HepG2 (cell line): Measurements from ENCODE around the gene MEF2D. TPM values are rescaled to one million over a fixed set of nuclear protein-coding genes. Genes with fewer than 3 reads are reported as not detected.

ENCODE experiments used
- ATAC-seq: fragments of 200-7000 bp; cut with Tn5 transposase; 3 replicates; pipeline ENCODE4 v1.9.1; 2020; ENCODE audit warnings: mild to moderate bottlenecking, moderate library complexity
- BruUV-seq: library from RNA; stranded (reverse); fragments of 400-500 nt; replicated peaks from 2 replicates; lab custom pipeline; 2021; lab: Mats Ljungman, UMichigan
- CTCF ChIA-PET: fragments of 300-600 bp; formaldehyde crosslinking; extraction: SDS; loops from one replicate; lab custom pipeline; 2021; ENCODE audit warnings: low total read pairs, inconsistent platforms, low intra/inter-chr PET ratio; lab: Yijun Ruan, JAX
- POLR2A ChIA-PET: fragments of 350-600 bp; sonication (Branson Sonifier 250); formaldehyde crosslinking; loops from one replicate; lab custom pipeline; 2020; ENCODE audit warnings: antibody characterized with exemption, inconsistent platforms; lab: Yijun Ruan, JAX
- DNase-seq: peaks from one replicate; pipeline ENCODE4 v3.0.0-alpha.2; 2015; ENCODE audit warnings: low spot score
- FAIRE-seq: peaks from 3 replicates; lab custom pipeline; 2011; peaks lifted over from hg19 to GRCh38; lab: Jason Lieb, UNC
- H2AFZ ChIP-seq: one replicate; pipeline ENCODE4 v1.6.1; 2011; ENCODE audit warnings: low read length, inconsistent platforms
- H3K27ac ChIP-seq: fragments of 300-600 bp; 3 replicates; pipeline ENCODE4 v1.8.0; 2011; ENCODE audit warnings: mixed run types, mild to moderate bottlenecking, mixed read lengths, low read length, inconsistent platforms; ENCODE audit not compliant: insufficient read depth; ENCODE audit errors: extremely low read length
- H3K27me3 ChIP-seq, 2 experiments: fragments of 200-600 bp in 1 of 2; 2 replicates in 1 of 2; 3 replicates in 1 of 2; pipeline versions ENCODE4 v1.6.0 to v1.8.0; 2011; ENCODE audit warnings: low read length in 2 of 2, mild to moderate bottlenecking in 2 of 2, moderate library complexity in 2 of 2, inconsistent platforms in 1 of 2; ENCODE audit not compliant: insufficient read depth in 2 of 2, control insufficient read depth in 1 of 2
- H3K36me3 ChIP-seq, 2 experiments: fragments of 200-600 bp in 1 of 2; replicated peaks in 1 of 2; 2 replicates in 1 of 2; 3 replicates in 1 of 2; pipeline versions ENCODE4 v1.5.1 to v1.8.0; 2011; ENCODE audit warnings: low read length in 2 of 2, inconsistent platforms in 1 of 2; ENCODE audit not compliant: insufficient read depth in 2 of 2, control insufficient read depth in 1 of 2
- H3K4me1 ChIP-seq: 2 replicates; pipeline ENCODE4 v1.5.1; 2012; ENCODE audit warnings: low read length, inconsistent platforms; ENCODE audit not compliant: insufficient read depth
- H3K4me2 ChIP-seq: 2 replicates; pipeline ENCODE4 v1.6.0; 2011; ENCODE audit warnings: low read depth, low read length, inconsistent platforms
- H3K4me3 ChIP-seq, 3 experiments: fragments of 200-600 bp in 1 of 3; sonication (generic), shearing (Covaris generic) in 1 of 3; replicated peaks in 1 of 3; 2 replicates each; pipeline ENCODE4 v1.5.1; 2011 to 2016; ENCODE audit warnings: low read length in 3 of 3, inconsistent platforms in 2 of 3, low read depth in 2 of 3, mild to moderate bottlenecking in 2 of 3, control low read depth in 1 of 3, mixed read lengths in 1 of 3; ENCODE audit not compliant: insufficient read depth in 1 of 3
- H3K79me2 ChIP-seq: one replicate; pipeline ENCODE4 v1.6.1; 2011; ENCODE audit warnings: low read length, inconsistent platforms; ENCODE audit not compliant: insufficient read depth
- H3K9ac ChIP-seq: 2 replicates; pipeline ENCODE4 v1.6.0; 2011; ENCODE audit warnings: mild to moderate bottlenecking, low read depth, low read length, inconsistent platforms; ENCODE audit not compliant: insufficient read depth
- H3K9me3 ChIP-seq: 2 replicates; pipeline ENCODE4 v1.5.1; 2012; ENCODE audit warnings: mild to moderate bottlenecking, low read length
- H4K20me1 ChIP-seq: 2 replicates; pipeline ENCODE4 v1.6.0; 2011; ENCODE audit warnings: inconsistent platforms, mild to moderate bottlenecking, low read length, moderate library complexity; ENCODE audit not compliant: insufficient read depth
- IKZF4 ChIP-seq: sonication (generic); formaldehyde crosslinking; IDR thresholded peaks from 2 replicates; pipeline ENCODE4 v1.5.1; 2020; ENCODE audit warnings: borderline replicate concordance, mild to moderate bottlenecking, low read depth, missing genetic modification reagents; ENCODE audit errors: not compliant biosample characterization
- KLF9 ChIP-seq: IDR thresholded peaks from 2 replicates; pipeline ENCODE4 v1.6.1; 2016; ENCODE audit warnings: low read depth
- NFKBIZ ChIP-seq: IDR thresholded peaks from 2 replicates; pipeline ENCODE4 v1.6.1; 2018; ENCODE audit warnings: missing genetic modification reagents, missing compliant biosample characterization
- RXRB ChIP-seq: IDR thresholded peaks from 2 replicates; pipeline ENCODE4 v1.6.1; 2016; ENCODE audit warnings: borderline replicate concordance, missing genetic modification reagents, missing compliant biosample characterization
- SP4 ChIP-seq: sonication (generic); formaldehyde crosslinking; IDR thresholded peaks from 2 replicates; pipeline ENCODE4 v1.8.1; 2023; ENCODE audit warnings: mild to moderate bottlenecking, missing genetic modification reagents
- TBP ChIP-seq: sonication (generic); formaldehyde crosslinking; IDR thresholded peaks from 2 replicates; pipeline ENCODE4 v1.5.0; 2020; ENCODE audit warnings: missing genetic modification reagents
- TCF7 ChIP-seq: sonication (generic); IDR thresholded peaks from 2 replicates; pipeline ENCODE4 v1.6.1; 2016; ENCODE audit warnings: antibody characterized with exemption, low read depth
- ZFP41 ChIP-seq: sonication (generic); formaldehyde crosslinking; IDR thresholded peaks from 2 replicates; pipeline ENCODE4 v1.4.0; 2020; ENCODE audit warnings: mild to moderate bottlenecking, missing genetic modification reagents, borderline replicate concordance
- WGBS: methylation state at CpG from one replicate; pipeline ENCODE4 v1.1.6; 2017; ENCODE audit warnings: low lambda C conversion rate; 5-methylcytosine and 5-hydroxymethylcytosine counted together
- in situ Hi-C: cut with HindIII; loops from 2 replicates; pipeline ENCODE4 v1.10.0; 2017; ENCODE audit warnings: low pct_unique_long_range_greater_than_20kb; ENCODE audit not compliant: extremely low pct_ligation_motif_present
- intact Hi-C: fragments of 100-400 bp; cut with micrococcal nuclease; formaldehyde crosslinking; loops from one replicate; pipeline ENCODE4 v1.10.0; 2022; ENCODE audit not compliant: unreplicated experiment
- polyA plus RNA-seq, 8 experiments: library from polyadenylated mRNA; depleted of rRNA in 3 of 8; stranded (reverse) in 7 of 8; unstranded in 1 of 8; fragments of >200 nt; fragmentation: Illumina TruSeq in 4 of 8; extraction: Trizol in 4 of 8; gene quantifications; 2 replicates each; pipeline versions ENCODE4 v1.2.1 to v1.2.3, GENCODE V29; 2011 to 2016; ENCODE audit warnings: low read depth in 4 of 8, missing spikeins in 1 of 8, mixed read lengths in 1 of 8; ENCODE audit not compliant: insufficient read depth in 1 of 8
- total RNA-seq, 5 experiments: library from RNA; depleted of rRNA; stranded (reverse); fragments of >200 nt; fragmentation: Illumina TruSeq; extraction: Trizol; gene quantifications; 2 replicates each; pipeline ENCODE4 v1.2.3, GENCODE V29; 2016; ENCODE audit warnings: low read depth in 1 of 5
- TF ChIP-seq, protein P1 (sequence below): IDR thresholded peaks from 2 replicates; pipeline ENCODE4 v1.6.1; 2016; ENCODE audit warnings: missing biosample characterization, missing genetic modification reagents, low read depth
- TF ChIP-seq, protein P2 (sequence below): sonication (generic); formaldehyde crosslinking; IDR thresholded peaks from one replicate; pipeline ENCODE4 v1.5.1; 2020; ENCODE audit warnings: mild to moderate bottlenecking, missing genetic modification reagents; ENCODE audit errors: not compliant biosample characterization
- TF ChIP-seq, protein P3 (sequence below): sonication (generic); formaldehyde crosslinking; IDR thresholded peaks from 2 replicates; pipeline ENCODE4 v1.4.0; 2020; ENCODE audit warnings: missing genetic modification reagents, borderline replicate concordance

MEF2D gene
- total and polyA plus RNA-seq, 2 of the 13 experiments (the other 11 are each of a cell fraction or from before 2014, with no cell fraction given), result 1.6 to 3.9 TPM

DNA sequence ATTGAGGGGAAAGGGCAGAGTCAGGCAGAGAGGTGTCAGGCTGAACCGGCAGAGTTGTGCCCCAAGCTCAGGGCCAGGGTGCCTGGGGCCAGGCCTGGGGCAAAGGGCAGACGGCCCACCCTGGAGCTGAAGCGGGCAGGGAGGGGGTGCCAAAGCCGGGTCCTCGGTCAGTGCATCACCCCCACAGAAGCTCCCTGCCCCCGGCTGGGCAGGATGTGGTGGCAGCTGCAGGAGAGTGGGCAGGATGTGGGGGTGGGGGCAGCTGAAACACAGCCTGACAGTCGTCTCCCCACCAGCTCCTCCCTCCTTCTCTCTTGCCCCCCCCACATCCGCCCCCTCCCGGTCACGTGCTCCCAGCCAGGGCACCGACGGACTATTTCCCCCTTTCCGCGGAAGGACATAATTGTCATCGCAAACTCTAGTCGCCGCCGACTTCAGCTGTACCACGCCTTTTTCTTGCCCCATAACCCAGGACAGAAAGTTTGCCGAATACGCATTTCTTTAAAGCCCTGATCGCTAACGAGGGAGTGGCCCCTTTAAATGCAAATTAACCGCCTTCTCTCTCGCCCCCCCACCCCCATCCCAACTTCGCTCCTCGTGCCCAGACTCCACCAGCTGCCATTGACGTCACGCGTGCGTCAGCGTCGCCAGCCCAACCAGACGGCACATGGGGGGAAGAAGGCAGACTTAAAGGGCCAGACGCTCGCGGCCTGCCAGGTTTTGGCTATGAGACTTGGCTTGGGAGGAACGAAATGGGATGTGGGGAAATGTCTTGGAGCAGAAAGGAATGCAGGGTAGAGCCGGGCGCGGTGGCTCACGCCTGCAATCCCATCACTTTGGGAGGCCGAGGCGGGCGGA, 4.5 kb upstream of the MEF2D start:
- Histone ChIP-seq H3K4me1 (peaks cover 48% of the 10 kb centered on the region), H3K4me3 (peak overlapping the region; percentile 28 to 73 (median 51)), H4K20me1 (no peaks in the 10 kb centered on the region), H3K27me3 (peaks cover 3 to 42% of the 10 kb centered on the region in 2 experiments; a peak in 4 of 5 replicates), H3K4me2 (peak overlapping the region; percentile 93), H3K79me2 (peaks cover 3% of the 10 kb centered on the region), H3K9me3 (no peaks in the 10 kb centered on the region), H3K9ac (peak overlapping the region; percentile 52; the same call in 1 of the 2 replicates), H2AFZ (no peak overlapping the region), H3K27ac (peak overlapping the region; percentile 38), H3K36me3 (no peaks in the 10 kb centered on the region)
- DNase-seq (peak; percentile 87), ATAC-seq (peak; percentile 13), FAIRE-seq (peak; percentile 65)
- intact Hi-C loops (loop anchor here (2.0 to 5.0 kb wide), 2 partner anchors 34 to 77 kb away; no protein-coding TSS in a partner anchor), in situ Hi-C loops (loop anchor here (5.0 kb wide), 1 partner anchor 48 kb away; no protein-coding TSS in a partner anchor)
- BruUV-seq, result no TSS peak
- 9% methylated on average over 38 of the region's 45 CpGs for WGBS
- ChIA-PET POLR2A (interaction anchor here (0.7 to 2.2 kb wide), 12 partner anchors 9 to 157 kb away, joined by 3 to 37 read pairs (median 5); no protein-coding TSS in a partner anchor), CTCF (no interaction called here)
- TF ChIP-seq ZFP41 (CRISPR knock-in tag) (no peak), IKZF4 (CRISPR knock-in tag) (no peak), KLF9 (CRISPR knock-in tag) (no peak), TCF7 (no peak), RXRB (CRISPR knock-in tag) (peak; percentile 35), SP4 (CRISPR knock-in tag) (peak; percentile 61; the same call in 1 of the 2 replicates), NFKBIZ (0 out of 2 replicates have a peak, but pooled peaks have one; percentile 18), TBP (CRISPR knock-in tag) (no peak)
- TF ChIP-seq, protein P1, sequence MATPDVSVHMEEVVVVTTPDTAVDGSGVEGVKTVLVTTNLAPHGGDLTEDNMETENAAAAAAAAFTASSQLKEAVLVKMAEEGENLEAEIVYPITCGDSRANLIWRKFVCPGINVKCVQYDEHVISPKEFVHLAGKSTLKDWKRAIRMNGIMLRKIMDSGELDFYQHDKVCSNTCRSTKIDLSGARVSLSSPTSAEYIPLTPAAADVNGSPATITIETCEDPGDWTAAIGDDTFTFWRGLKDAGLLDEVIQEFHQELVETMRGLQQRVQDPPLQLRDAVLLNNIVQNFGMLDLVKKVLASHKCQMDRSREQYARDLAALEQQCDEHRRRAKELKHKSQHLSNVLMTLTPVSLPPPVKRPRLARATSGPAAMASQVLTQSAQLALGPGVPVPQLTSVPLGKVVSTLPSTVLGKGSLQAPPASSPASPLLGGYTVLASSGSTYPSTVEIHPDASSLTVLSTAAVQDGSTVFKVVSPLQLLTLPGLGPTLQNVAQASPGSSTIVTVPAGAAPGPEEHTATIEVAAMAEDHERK (CRISPR knock-in tag), result 0 out of 2 replicates have a peak, but pooled peaks have one; percentile 29
- TF ChIP-seq, protein P2, sequence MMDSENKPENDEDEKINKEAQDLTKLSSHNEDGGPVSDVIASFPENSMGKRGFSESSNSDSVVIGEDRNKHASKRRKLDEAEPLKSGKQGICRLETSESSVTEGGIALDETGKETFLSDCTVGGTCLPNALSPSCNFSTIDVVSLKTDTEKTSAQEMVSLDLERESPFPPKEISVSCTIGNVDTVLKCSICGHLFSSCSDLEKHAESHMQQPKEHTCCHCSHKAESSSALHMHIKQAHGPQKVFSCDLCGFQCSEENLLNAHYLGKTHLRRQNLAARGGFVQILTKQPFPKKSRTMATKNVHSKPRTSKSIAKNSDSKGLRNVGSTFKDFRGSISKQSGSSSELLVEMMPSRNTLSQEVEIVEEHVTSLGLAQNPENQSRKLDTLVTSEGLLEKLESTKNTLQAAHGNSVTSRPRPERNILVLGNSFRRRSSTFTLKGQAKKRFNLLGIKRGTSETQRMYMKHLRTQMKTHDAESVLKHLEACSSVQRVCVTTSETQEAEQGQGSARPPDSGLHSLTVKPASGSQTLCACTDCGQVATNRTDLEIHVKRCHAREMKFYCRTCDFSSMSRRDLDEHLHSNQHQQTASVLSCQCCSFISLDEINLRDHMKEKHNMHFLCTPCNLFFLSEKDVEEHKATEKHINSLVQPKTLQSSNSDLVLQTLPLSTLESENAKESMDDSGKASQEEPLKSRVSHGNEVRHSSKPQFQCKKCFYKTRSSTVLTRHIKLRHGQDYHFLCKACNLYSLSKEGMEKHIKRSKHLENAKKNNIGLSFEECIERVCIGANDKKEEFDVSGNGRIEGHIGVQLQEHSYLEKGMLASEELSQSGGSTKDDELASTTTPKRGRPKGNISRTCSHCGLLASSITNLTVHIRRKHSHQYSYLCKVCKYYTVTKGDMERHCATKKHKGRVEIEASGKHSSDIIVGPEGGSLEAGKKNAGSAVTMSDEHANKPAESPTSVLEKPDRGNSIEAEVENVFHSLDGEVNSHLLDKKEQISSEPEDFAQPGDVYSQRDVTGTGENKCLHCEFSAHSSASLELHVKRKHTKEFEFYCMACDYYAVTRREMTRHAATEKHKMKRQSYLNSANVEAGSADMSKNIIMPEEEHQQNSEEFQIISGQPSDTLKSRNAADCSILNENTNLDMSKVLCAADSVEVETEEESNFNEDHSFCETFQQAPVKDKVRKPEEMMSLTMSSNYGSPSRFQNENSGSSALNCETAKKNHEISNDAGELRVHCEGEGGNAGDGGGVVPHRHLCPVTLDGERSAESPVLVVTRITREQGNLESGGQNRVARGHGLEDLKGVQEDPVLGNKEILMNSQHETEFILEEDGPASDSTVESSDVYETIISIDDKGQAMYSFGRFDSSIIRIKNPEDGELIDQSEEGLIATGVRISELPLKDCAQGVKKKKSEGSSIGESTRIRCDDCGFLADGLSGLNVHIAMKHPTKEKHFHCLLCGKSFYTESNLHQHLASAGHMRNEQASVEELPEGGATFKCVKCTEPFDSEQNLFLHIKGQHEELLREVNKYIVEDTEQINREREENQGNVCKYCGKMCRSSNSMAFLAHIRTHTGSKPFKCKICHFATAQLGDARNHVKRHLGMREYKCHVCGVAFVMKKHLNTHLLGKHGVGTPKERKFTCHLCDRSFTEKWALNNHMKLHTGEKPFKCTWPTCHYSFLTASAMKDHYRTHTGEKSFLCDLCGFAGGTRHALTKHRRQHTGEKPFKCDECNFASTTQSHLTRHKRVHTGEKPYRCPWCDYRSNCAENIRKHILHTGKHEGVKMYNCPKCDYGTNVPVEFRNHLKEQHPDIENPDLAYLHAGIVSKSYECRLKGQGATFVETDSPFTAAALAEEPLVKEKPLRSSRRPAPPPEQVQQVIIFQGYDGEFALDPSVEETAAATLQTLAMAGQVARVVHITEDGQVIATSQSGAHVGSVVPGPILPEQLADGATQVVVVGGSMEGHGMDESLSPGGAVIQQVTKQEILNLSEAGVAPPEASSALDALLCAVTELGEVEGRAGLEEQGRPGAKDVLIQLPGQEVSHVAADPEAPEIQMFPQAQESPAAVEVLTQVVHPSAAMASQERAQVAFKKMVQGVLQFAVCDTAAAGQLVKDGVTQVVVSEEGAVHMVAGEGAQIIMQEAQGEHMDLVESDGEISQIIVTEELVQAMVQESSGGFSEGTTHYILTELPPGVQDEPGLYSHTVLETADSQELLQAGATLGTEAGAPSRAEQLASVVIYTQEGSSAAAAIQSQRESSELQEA (CRISPR knock-in tag), result no peak
- TF ChIP-seq, protein P3, sequence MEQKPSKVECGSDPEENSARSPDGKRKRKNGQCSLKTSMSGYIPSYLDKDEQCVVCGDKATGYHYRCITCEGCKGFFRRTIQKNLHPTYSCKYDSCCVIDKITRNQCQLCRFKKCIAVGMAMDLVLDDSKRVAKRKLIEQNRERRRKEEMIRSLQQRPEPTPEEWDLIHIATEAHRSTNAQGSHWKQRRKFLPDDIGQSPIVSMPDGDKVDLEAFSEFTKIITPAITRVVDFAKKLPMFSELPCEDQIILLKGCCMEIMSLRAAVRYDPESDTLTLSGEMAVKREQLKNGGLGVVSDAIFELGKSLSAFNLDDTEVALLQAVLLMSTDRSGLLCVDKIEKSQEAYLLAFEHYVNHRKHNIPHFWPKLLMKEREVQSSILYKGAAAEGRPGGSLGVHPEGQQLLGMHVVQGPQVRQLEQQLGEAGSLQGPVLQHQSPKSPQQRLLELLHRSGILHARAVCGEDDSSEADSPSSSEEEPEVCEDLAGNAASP (CRISPR knock-in tag), result no peak; the same call in 1 of the 2 replicates
